GM10248 (cell line): Measurements from ENCODE around the gene ZNF420.
A peak's percentile ranks its signal among the peaks of the same experiment; 100 is the strongest.
"Not testable (repeated sequence)": the region's sequence is repeated elsewhere in the genome, so short reads cannot be mapped to it uniquely, and the experiment has no call there.

ENCODE experiments used
- CTCF ChIA-PET: fragments of 300-600 bp; sonication (Branson Sonifier 250); formaldehyde crosslinking; extraction: SDS; loops from one replicate; lab custom pipeline; 2021; ENCODE audit warnings: antibody characterized with exemption; lab: Yijun Ruan, JAX
- POLR2A ChIA-PET: fragments of 350-650 bp; sonication (Branson Sonifier 250); formaldehyde crosslinking; extraction: SDS; loops from one replicate; lab custom pipeline; 2020; ENCODE audit warnings: antibody characterized with exemption; lab: Yijun Ruan, JAX
- DNase-seq: peaks from one replicate; pipeline ENCODE4 v3.0.0; 2012; ENCODE audit errors: extremely low spot score
- TF ChIP-seq, protein P1 (sequence below): IDR thresholded peaks from 2 replicates; pipeline ENCODE4 v1.5.1; 2012; ENCODE audit warnings: mild to moderate bottlenecking, low read depth; ENCODE audit errors: extremely low read depth, missing control alignments, control extremely low read depth

ZNF420 gene

DNA sequence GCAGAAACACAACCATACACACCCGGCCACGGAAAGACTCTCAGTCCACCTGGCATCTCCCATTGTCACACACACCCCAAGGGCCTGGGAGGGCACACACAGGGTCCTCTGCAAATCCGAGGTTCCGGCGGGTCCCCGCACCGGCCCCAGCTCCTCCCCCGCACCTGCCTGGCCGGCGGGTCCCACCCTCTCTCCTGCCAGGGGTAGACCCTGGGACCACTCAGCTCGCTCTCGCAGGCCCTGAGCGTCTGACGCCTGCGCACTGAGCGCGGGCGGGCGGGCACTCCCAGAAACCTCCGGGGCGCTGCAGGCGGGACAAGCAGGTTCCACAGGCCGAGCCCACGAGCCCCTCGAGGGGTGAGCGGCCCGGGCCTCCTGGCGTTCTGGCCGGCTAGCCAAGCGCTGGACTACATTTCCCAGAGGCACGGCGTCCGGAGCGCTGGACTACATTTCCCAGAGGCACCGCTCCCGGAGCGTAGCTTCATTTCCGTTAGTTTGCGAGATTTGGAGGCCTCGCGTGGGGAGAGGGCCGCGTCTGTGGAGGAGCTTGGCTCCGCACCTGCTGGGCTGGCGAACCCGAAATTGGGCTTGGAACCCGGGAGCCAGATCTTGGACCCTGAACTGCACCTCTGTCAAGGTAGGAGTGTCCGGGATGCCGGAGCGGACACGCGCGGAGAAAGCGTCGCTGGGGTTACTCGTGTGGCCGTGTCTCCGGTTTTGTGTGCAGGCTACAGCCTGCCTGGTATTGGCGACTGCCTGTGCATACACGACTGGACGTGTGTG is at the start of gene ZNF420:
Gene ZNF420 (plus strand): TSS at position 500 of the 783 bp plus-strand sequence. CDS start 10,686 bp downstream, outside the sequence.
- POLR2A ChIA-PET: interaction anchor here (0.6 kb wide), 1 partner anchor 266 kb away, joined by 3 read pairs; no protein-coding TSS in a partner anchor
- DNase-seq: peak; percentile 92
- TF ChIP-seq, protein P1, sequence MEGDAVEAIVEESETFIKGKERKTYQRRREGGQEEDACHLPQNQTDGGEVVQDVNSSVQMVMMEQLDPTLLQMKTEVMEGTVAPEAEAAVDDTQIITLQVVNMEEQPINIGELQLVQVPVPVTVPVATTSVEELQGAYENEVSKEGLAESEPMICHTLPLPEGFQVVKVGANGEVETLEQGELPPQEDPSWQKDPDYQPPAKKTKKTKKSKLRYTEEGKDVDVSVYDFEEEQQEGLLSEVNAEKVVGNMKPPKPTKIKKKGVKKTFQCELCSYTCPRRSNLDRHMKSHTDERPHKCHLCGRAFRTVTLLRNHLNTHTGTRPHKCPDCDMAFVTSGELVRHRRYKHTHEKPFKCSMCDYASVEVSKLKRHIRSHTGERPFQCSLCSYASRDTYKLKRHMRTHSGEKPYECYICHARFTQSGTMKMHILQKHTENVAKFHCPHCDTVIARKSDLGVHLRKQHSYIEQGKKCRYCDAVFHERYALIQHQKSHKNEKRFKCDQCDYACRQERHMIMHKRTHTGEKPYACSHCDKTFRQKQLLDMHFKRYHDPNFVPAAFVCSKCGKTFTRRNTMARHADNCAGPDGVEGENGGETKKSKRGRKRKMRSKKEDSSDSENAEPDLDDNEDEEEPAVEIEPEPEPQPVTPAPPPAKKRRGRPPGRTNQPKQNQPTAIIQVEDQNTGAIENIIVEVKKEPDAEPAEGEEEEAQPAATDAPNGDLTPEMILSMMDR: no peak
- CTCF ChIA-PET: no interaction called here

DNA sequence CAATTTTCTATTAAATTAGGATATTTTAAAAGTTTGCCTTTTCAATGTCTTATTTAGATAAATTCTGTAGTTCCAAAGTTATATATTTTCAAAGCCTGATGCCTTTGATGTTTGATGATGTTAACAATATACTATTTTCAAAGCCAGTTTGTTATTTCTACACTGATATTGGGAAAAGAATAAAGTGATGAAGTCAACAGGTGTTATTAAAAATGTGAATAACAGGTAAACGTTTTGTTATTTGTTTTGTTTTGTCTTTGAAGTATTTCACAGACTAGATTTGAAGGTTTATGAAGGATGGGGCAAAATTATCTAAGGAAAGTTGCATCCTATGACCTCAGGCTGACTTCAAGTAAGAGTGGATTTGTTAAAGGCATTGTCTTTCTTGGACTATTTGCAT is 33.1 kb upstream of the ZNF420 start:
- POLR2A ChIA-PET: no interaction called here
- TF ChIP-seq, protein P1: no peak
- no peak for DNase-seq
- CTCF ChIA-PET: no interaction called here

DNA sequence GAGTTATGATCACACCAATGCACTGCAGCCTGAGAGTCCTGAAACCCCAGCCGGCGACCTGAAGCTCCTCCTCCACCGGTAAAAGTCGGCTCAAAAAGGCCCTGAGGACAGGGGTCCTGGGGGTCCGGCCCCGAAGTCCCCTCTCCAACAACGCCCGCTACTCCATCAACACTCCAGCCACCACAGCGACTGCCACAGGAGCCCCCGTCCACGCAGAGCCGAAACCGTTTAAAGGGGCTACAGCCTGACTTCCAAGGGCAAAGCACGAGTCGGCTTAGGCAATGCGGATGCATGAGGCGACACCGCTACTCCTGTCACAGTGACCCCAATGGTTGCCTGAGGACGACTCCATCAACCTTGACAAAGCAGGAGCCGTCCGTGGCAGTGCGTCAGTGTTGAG is 22.9 kb upstream of the ZNF420 start:
- TF ChIP-seq, protein P1: no peak
- DNase-seq: no peak
- POLR2A ChIA-PET: no interaction called here
- CTCF ChIA-PET: no interaction called here

DNA sequence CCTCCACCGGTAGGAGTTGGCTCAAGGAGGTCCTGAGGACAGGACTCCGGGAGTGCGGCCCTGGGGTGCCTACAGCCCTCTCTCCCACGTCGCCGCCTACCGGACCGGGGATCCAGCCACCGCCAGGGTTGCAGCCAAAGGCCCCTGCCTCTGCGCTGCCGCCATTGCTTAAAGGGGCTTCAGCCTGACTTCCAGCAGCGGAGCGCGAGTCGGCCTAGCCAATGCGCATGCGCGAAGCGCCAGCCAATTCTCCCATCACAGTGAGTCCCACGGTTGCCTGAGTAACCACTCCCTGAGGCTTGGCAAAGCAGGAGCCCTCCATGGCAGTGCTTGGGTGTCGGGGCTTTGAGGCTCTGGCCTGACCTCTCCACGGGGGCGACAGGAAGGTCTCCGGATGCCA is 21.5 kb upstream of the ZNF420 start:
- POLR2A ChIA-PET: no interaction called here

DNA sequence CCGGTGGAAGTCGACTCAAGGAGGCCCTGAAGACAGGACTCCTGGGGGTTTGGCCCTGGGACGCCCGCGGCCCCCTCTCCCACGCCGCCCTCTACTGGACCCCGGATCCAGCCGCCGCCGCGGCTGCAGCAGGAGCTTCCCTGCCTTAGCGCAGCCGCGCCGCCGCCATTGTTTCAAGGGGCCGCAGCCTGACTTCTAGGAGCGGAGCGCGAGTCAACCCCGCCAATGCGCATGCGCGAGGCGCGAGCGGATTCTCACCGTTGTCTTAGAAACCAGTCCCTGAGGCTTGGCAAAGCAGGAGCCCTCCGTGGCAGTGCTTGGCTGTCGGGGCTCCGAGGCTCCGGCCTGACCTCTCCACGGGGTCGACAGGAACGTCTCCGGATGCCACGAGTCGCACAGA is 19.1 kb upstream of the ZNF420 start:
- POLR2A ChIA-PET: no interaction called here
- CTCF ChIA-PET: no interaction called here

More for the DNA sequence above, 21.5 kb upstream of the ZNF420 start:
- TF ChIP-seq, protein P1: no peak
- no peak for DNase-seq
- CTCF ChIA-PET: no interaction called here

DNA sequence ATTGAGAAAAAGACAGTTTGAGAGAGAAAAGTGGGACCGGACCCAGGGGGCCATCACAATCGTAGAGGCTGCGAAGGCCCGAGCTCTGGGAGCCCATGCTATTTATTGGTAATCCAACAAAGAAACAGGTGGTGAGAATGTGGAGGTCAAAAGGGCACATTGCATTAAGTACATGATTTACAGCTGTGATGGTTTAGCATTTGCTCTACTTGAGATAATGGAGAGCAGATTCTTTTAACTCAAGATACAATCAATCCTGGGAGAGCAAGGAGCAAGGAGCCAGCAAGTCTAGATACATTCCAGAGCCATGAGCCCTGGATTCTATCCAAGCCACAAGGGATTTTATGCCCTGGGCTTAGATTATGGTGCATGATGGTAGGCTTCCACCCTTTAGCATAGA is 13.3 kb upstream of the ZNF420 start:
- CTCF ChIA-PET, DNase-seq, POLR2A ChIA-PET: not testable (repeated sequence)

More for the DNA sequence above, 19.1 kb upstream of the ZNF420 start:
- TF ChIP-seq, protein P1: no peak
- no peak for DNase-seq

DNA sequence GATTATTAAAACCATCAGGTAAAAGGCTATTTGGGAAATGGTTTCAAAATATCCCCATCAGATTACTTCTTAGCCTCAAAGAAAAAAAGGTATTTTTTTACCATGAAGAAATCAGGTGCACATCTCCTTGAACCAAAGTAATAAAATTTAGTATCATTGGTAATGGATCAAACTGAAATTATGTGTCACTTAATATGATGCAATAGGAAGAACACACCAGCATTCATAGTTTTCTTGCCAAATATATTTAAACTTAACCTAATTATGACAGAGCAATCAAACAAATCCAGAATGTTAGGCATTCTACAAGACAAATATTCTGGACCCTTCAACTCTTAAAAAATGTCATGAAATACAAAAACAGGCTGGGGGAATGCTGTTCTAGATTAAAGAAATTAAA is 4.1 kb upstream of the ZNF420 start:
- TF ChIP-seq, protein P1: no peak
- CTCF ChIA-PET: no interaction called here

More for the DNA sequence above, 4.1 kb upstream of the ZNF420 start:
- POLR2A ChIA-PET: no interaction called here
- no peak for DNase-seq
